ENCODE data around the gene MX2. TPM values are rescaled to one million over a fixed set of nuclear protein-coding genes. Genes with fewer than 3 reads are reported as not detected.

MX2 gene
- polyA plus RNA-seq, 1 experiment: 5.1 TPM

- DNase-seq (ENCODE audit: low read depth): no peak
- POLR2A ChIA-PET: no interaction called here
- no peaks in the 10 kb centered on the region for H3K27me3 ChIP-seq (ENCODE audit: control insufficient read depth, insufficient read depth, low read length)
- no peak overlapping the region for H3K4me3 ChIP-seq (ENCODE audit: low read depth, low read length)
- CTCF ChIA-PET: no interaction called here
- H3K36me3 ChIP-seq (ENCODE audit: control insufficient read depth, insufficient read depth, low read length): no peaks in the 10 kb centered on the region
- no peak for TF ChIP-seq CTCF (IDR thresholded peaks at IDR 0.05; ENCODE audit: insufficient read depth, low read depth, low read length)
These were observed 26.0 kb downstream of the MX2 start for GRCh38 chr21:41387824-41388223.

GRCh38 chr21:41388259-41388658 lies 26.4 kb downstream of the MX2 start:
- H3K36me3 ChIP-seq (ENCODE audit: control insufficient read depth, insufficient read depth, low read length): no peaks in the 10 kb centered on the region
- ChIA-PET CTCF (no interaction called here), POLR2A (no interaction called here)
- H3K27me3 ChIP-seq (ENCODE audit: control insufficient read depth, insufficient read depth, low read length): no peaks in the 10 kb centered on the region
- no peak for TF ChIP-seq CTCF (IDR thresholded peaks at IDR 0.05; ENCODE audit: insufficient read depth, low read depth, low read length)
- DNase-seq (ENCODE audit: low read depth): no peak
- H3K4me3 ChIP-seq (ENCODE audit: low read depth, low read length): no peak overlapping the region

GRCh38 chr21:41390043-41390639 lies 28.3 kb downstream of the MX2 start:
- Histone ChIP-seq H3K36me3 (ENCODE audit: control insufficient read depth, insufficient read depth, low read length) (no peaks in the 10 kb centered on the region), H3K4me3 (ENCODE audit: low read depth, low read length) (no peak overlapping the region), H3K27me3 (ENCODE audit: control insufficient read depth, insufficient read depth, low read length) (no peaks in the 10 kb centered on the region)
- CTCF ChIA-PET: no interaction called here
- no peak for DNase-seq (ENCODE audit: low read depth)
- POLR2A ChIA-PET: no interaction called here
- TF ChIP-seq CTCF (IDR thresholded peaks at IDR 0.05; ENCODE audit: insufficient read depth, low read depth, low read length): no peak

- Histone ChIP-seq H3K27me3 (ENCODE audit: control insufficient read depth, insufficient read depth, low read length) (no peaks in the 10 kb centered on the region), H3K36me3 (ENCODE audit: control insufficient read depth, insufficient read depth, low read length) (no peaks in the 10 kb centered on the region), H3K4me3 (ENCODE audit: low read depth, low read length) (no peak overlapping the region)
- no peak for TF ChIP-seq CTCF (IDR thresholded peaks at IDR 0.05; ENCODE audit: insufficient read depth, low read depth, low read length)
- DNase-seq (ENCODE audit: low read depth): no peak
- ChIA-PET POLR2A (no interaction called here), CTCF (no interaction called here)
These were observed 32.1 kb downstream of the MX2 start for GRCh38 chr21:41393876-41394465.

GRCh38 chr21:41396558-41397075 lies 34.8 kb downstream of the MX2 start:
- DNase-seq (ENCODE audit: low read depth): no peak
- H3K36me3 ChIP-seq (ENCODE audit: control insufficient read depth, insufficient read depth, low read length): no peaks in the 10 kb centered on the region
- ChIA-PET POLR2A (no interaction called here), CTCF (no interaction called here)
- no peak for TF ChIP-seq CTCF (IDR thresholded peaks at IDR 0.05; ENCODE audit: insufficient read depth, low read depth, low read length)
- no peak overlapping the region for H3K4me3 ChIP-seq (ENCODE audit: low read depth, low read length)
- H3K27me3 ChIP-seq (ENCODE audit: control insufficient read depth, insufficient read depth, low read length): no peaks in the 10 kb centered on the region

Data from BJ (cell line).